H1 (cell line): ENCODE measurements around the gene ALPG. TPM values are rescaled to one million over a fixed set of nuclear protein-coding genes. Genes with fewer than 3 reads are reported as not detected.
A peak's percentile ranks its signal among the peaks of the same experiment; 100 is the strongest.

Experiments used
- CTCF ChIA-PET: fragments of 300-600 bp; sonication (Branson Sonifier 250); formaldehyde crosslinking; loops from one replicate; lab custom pipeline; 2021; ENCODE audit not compliant: partially characterized antibody; lab: Charles Lee
- POLR2A ChIA-PET: fragments of 300-600 bp; sonication (Branson Sonifier 250); formaldehyde crosslinking; loops from one replicate; lab custom pipeline; 2021; ENCODE audit warnings: inconsistent platforms; ENCODE audit not compliant: partially characterized antibody; lab: Charles Lee
- DNase-seq, 2 experiments: peaks; one replicate each; pipeline versions ENCODE4 v3.0.0 to v3.0.0-alpha.2; 2010 to 2022; ENCODE audit warnings: low spot score in 2 of 2, low read depth in 1 of 2, mixed read lengths in 1 of 2
- FAIRE-seq: peaks from 2 replicates; lab custom pipeline; 2011; peaks lifted over from hg19 to GRCh38; lab: Jason Lieb, UNC
- H2AFZ ChIP-seq: 2 replicates; pipeline ENCODE4 v1.8.1; 2012; ENCODE audit warnings: low read length, inconsistent platforms
- H2AK5ac ChIP-seq: 2 replicates; pipeline ENCODE4 v1.6.1; 2013; ENCODE audit warnings: low read depth, low read length
- H2BK120ac ChIP-seq: replicated peaks from 2 replicates; pipeline ENCODE3; 2013; ENCODE audit warnings: low read depth, low read length, inconsistent platforms
- H2BK12ac ChIP-seq: 2 replicates; pipeline ENCODE4 v1.6.1; 2013; ENCODE audit warnings: low read depth, low read length
- H2BK15ac ChIP-seq: 2 replicates; pipeline ENCODE4 v1.6.1; 2013; ENCODE audit warnings: low read length
- H2BK20ac ChIP-seq: 2 replicates; pipeline ENCODE4 v1.6.1; 2013; ENCODE audit warnings: low read length
- H2BK5ac ChIP-seq: 2 replicates; pipeline ENCODE4 v1.6.1; 2013; ENCODE audit warnings: low read depth, low read length
- H3K14ac ChIP-seq: 2 replicates; pipeline ENCODE4 v1.6.1; 2013; ENCODE audit warnings: inconsistent platforms; ENCODE audit not compliant: insufficient read length
- H3K18ac ChIP-seq: 2 replicates; pipeline ENCODE4 v1.6.1; 2013; ENCODE audit warnings: low read length; ENCODE audit errors: extremely low read depth
- H3K23ac ChIP-seq: 2 replicates; pipeline ENCODE4 v1.6.1; 2013; ENCODE audit warnings: inconsistent platforms; ENCODE audit not compliant: insufficient read length
- H3K23me2 ChIP-seq: 2 replicates; pipeline ENCODE4 v1.6.1; 2013; ENCODE audit warnings: low read depth, low read length
- H3K27ac ChIP-seq: 2 replicates; pipeline ENCODE4 v1.6.1; 2011; ENCODE audit warnings: low read depth, low read length, inconsistent platforms
- H3K27me3 ChIP-seq, 4 experiments: replicated peaks in 1 of 4; 1 replicate in 1 of 4; 2 replicates in 3 of 4; pipeline versions ENCODE4 v1.6.1 to v1.8.1; 2011 to 2013; ENCODE audit warnings: low read length in 3 of 4, mild to moderate bottlenecking in 3 of 4, inconsistent platforms in 2 of 4, mixed read lengths in 2 of 4, moderate library complexity in 1 of 4; ENCODE audit not compliant: control insufficient read depth in 3 of 4, insufficient read depth in 3 of 4; ENCODE audit errors: extremely low read depth in 1 of 4
- H3K36me3 ChIP-seq, 4 experiments: 2 replicates each; pipeline versions ENCODE4 v1.6.1 to v1.8.1; 2011 to 2013; ENCODE audit warnings: mild to moderate bottlenecking in 4 of 4, low read length in 3 of 4, moderate library complexity in 2 of 4, control low read depth in 1 of 4, inconsistent platforms in 1 of 4; ENCODE audit not compliant: insufficient read depth in 4 of 4, control insufficient read depth in 2 of 4
- H3K4ac ChIP-seq: replicated peaks from 2 replicates; pipeline ENCODE3; 2013; ENCODE audit warnings: low read length, low read depth, mixed read lengths, inconsistent platforms; ENCODE audit not compliant: insufficient read length
- H3K4me1 ChIP-seq, 4 experiments: replicated peaks in 1 of 4; 1 replicate in 1 of 4; 2 replicates in 3 of 4; pipeline versions ENCODE4 v1.6.1 to v1.8.1; 2011 to 2013; ENCODE audit warnings: low read length in 3 of 4, inconsistent platforms in 2 of 4, mixed read lengths in 1 of 4; ENCODE audit not compliant: insufficient read depth in 4 of 4, control insufficient read depth in 3 of 4
- H3K4me2 ChIP-seq, 2 experiments: 2 replicates each; pipeline versions ENCODE4 v1.6.1 to v1.8.1; 2011 to 2013; ENCODE audit warnings: low read depth in 2 of 2, low read length in 2 of 2, control low read depth in 1 of 2, inconsistent platforms in 1 of 2, mild to moderate bottlenecking in 1 of 2; ENCODE audit not compliant: insufficient read depth in 1 of 2
- H3K4me3 ChIP-seq, 4 experiments: fragments of 200-600, 300-600 bp in 1 of 4; sonication (generic), shearing (Covaris generic), sonication (Bioruptor Twin) in 1 of 4; 2 replicates each; pipeline versions ENCODE4 v1.5.1 to v1.8.1; 2011 to 2016; ENCODE audit warnings: low read length in 4 of 4, low read depth in 3 of 4, control low read depth in 2 of 4, inconsistent platforms in 2 of 4, mild to moderate bottlenecking in 2 of 4, mixed read lengths in 1 of 4, moderate library complexity in 1 of 4; ENCODE audit not compliant: insufficient read depth in 2 of 4; ENCODE audit errors: extremely low read depth in 1 of 4
- H3K56ac ChIP-seq: replicated peaks from 2 replicates; pipeline ENCODE3; 2013; ENCODE audit warnings: low read depth, mild to moderate bottlenecking, mixed read lengths, low read length, inconsistent platforms; ENCODE audit not compliant: insufficient read length
- H3K79me1 ChIP-seq: 2 replicates; pipeline ENCODE4 v1.6.1; 2013; ENCODE audit warnings: low read depth, low read length, control low read depth
- H3K79me2 ChIP-seq, 2 experiments: 2 replicates each; pipeline versions ENCODE4 v1.6.1 to v1.8.1; 2012 to 2013; ENCODE audit warnings: low read length in 2 of 2, mild to moderate bottlenecking in 2 of 2, inconsistent platforms in 1 of 2; ENCODE audit not compliant: insufficient read depth in 2 of 2, control insufficient read depth in 1 of 2
- H3K9ac ChIP-seq, 4 experiments: replicated peaks in 1 of 4; 1 replicate in 1 of 4; 2 replicates in 3 of 4; pipeline versions ENCODE4 v1.6.1 to v1.8.1; 2011 to 2013; ENCODE audit warnings: low read depth in 3 of 4, low read length in 3 of 4, control low read depth in 2 of 4, mild to moderate bottlenecking in 2 of 4, moderate library complexity in 2 of 4, inconsistent platforms in 1 of 4; ENCODE audit errors: extremely low read depth in 1 of 4
- H3K9me3 ChIP-seq, 2 experiments: 2 replicates each; pipeline versions ENCODE4 v1.6.1 to v1.8.1; 2012 to 2013; ENCODE audit warnings: mild to moderate bottlenecking in 2 of 2, moderate library complexity in 2 of 2, control low read depth in 1 of 2, inconsistent platforms in 1 of 2, low read depth in 1 of 2, low read length in 1 of 2, mixed read lengths in 1 of 2; ENCODE audit not compliant: insufficient read depth in 2 of 2
- H4K20me1 ChIP-seq, 2 experiments: replicated peaks in 1 of 2; 2 replicates each; pipeline versions ENCODE3 to v1.8.1; 2011 to 2013; ENCODE audit warnings: inconsistent platforms in 2 of 2, low read length in 2 of 2, mild to moderate bottlenecking in 1 of 2; ENCODE audit not compliant: insufficient read depth in 2 of 2, control insufficient read depth in 1 of 2
- H4K5ac ChIP-seq: 2 replicates; pipeline ENCODE4 v1.6.1; 2013; ENCODE audit warnings: low read length, low read depth, mixed read lengths, inconsistent platforms; ENCODE audit not compliant: insufficient read length
- H4K8ac ChIP-seq: 2 replicates; pipeline ENCODE4 v1.8.0; 2013; ENCODE audit warnings: mild to moderate bottlenecking, moderate library complexity, low read length, inconsistent platforms; ENCODE audit not compliant: insufficient read depth; ENCODE audit errors: extremely low read depth
- H4K91ac ChIP-seq: replicated peaks from 2 replicates; pipeline ENCODE3; 2013; ENCODE audit warnings: low read length, mixed read lengths, inconsistent platforms; ENCODE audit not compliant: insufficient read length
- CBX5 ChIP-seq: fragments of 300-800, 300-1000 bp; sonication (generic); IDR thresholded peaks from 2 replicates; pipeline ENCODE4 v1.7.1; 2016; ENCODE audit warnings: antibody characterized with exemption, low read length, low read depth
- CBX8 ChIP-seq: fragments of 300-800, 300-1000 bp; sonication (generic); IDR thresholded peaks from 2 replicates; pipeline ENCODE4 v1.7.1; 2016; ENCODE audit warnings: low read depth, low read length, borderline replicate concordance
- CTBP2 ChIP-seq: IDR thresholded peaks from 2 replicates; pipeline ENCODE4 v1.7.0; 2011; ENCODE audit warnings: borderline replicate concordance, mild to moderate bottlenecking, moderate library complexity, mixed read lengths, low read length; ENCODE audit not compliant: insufficient read depth, insufficient read length
- CTCF ChIP-seq, 3 experiments: IDR thresholded peaks; 1 replicate in 2 of 3; 2 replicates in 1 of 3; pipeline versions ENCODE4 v1.5.1 to v1.6.1; 2011; ENCODE audit warnings: low read length in 3 of 3, mild to moderate bottlenecking in 3 of 3, inconsistent platforms in 2 of 3, low read depth in 1 of 3, moderate library complexity in 1 of 3; ENCODE audit not compliant: insufficient read depth in 1 of 3; ENCODE audit errors: control extremely low read depth in 1 of 3
- GABPA ChIP-seq: IDR thresholded peaks from 2 replicates; pipeline ENCODE4 v1.6.1; 2011; ENCODE audit warnings: mild to moderate bottlenecking, low read length, moderate library complexity, borderline replicate concordance; ENCODE audit not compliant: insufficient read depth
- POLR2A ChIP-seq, 2 experiments: IDR thresholded peaks; 1 replicate in 1 of 2; 2 replicates in 1 of 2; pipeline ENCODE4 v1.6.1; 2011; ENCODE audit warnings: low read depth in 2 of 2, low read length in 2 of 2, mild to moderate bottlenecking in 2 of 2; ENCODE audit errors: control extremely low read depth in 1 of 2
- RXRA ChIP-seq: IDR thresholded peaks from 2 replicates; pipeline ENCODE4 v1.6.1; 2011; ENCODE audit warnings: low read depth, mild to moderate bottlenecking, low read length, moderate library complexity; ENCODE audit not compliant: insufficient read depth
- SIX5 ChIP-seq: IDR thresholded peaks from 2 replicates; pipeline ENCODE4 v1.6.1; 2011; ENCODE audit warnings: mild to moderate bottlenecking, low read depth, low read length
- WGBS, 2 experiments: shearing (Covaris generic) in 1 of 2; methylation state at CpG; one replicate each; pipeline versions ENCODE4 v1.1.6 to v1.1.7; 2013 to 2015; ENCODE audit warnings: low lambda C conversion rate in 2 of 2, mixed read lengths in 2 of 2, inconsistent platforms in 1 of 2, low coverage in 1 of 2, missing lambda C conversion rate in 1 of 2; ENCODE audit not compliant: insufficient replicate concordance in 2 of 2, insufficient coverage in 1 of 2, insufficient read length in 1 of 2; ENCODE audit errors: extremely low coverage in 1 of 2, missing lambda C conversion rate in 1 of 2; 5-methylcytosine and 5-hydroxymethylcytosine counted together
- polyA plus RNA-seq, 7 experiments: library from polyadenylated mRNA; depleted of rRNA in 3 of 7; stranded (reverse) in 5 of 7; unstranded in 2 of 7; fragments of >200 nt in 5 of 7; fragments of 200-250 nt in 2 of 7; gene quantifications; 1 replicate in 5 of 7; 2 replicates in 1 of 7; 4 replicates in 1 of 7; pipeline versions ENCODE4 v1.2.1 to v1.2.3, GENCODE V29; 2011 to 2013; ENCODE audit warnings: missing spikeins in 2 of 7, mixed read lengths in 2 of 7
- total RNA-seq: library from RNA; stranded (reverse); fragmentation: NEBNext Ultra II Directional; extraction: Animal tissue kit (Norgen Biotek cat#: 25700); gene quantifications from 2 replicates; pipeline ENCODE4 v1.2.1, GENCODE V29; 2021

Gene ALPG
- total and polyA plus RNA-seq, 2 of the 8 experiments (the other 6 are each of a cell fraction or from before 2014, with no cell fraction given): 0.56 to 2.1 TPM

GRCh38 chr2:232432598-232433184, 26.0 kb downstream of the ALPG start:
- H3K9ac ChIP-seq: no peak overlapping the region
- no peak overlapping the region for H3K56ac ChIP-seq
- H3K14ac ChIP-seq: no peak overlapping the region
- H3K79me2 ChIP-seq: no peaks in the 10 kb centered on the region
- H3K9me3 ChIP-seq: no peaks in the 10 kb centered on the region
- H3K23ac ChIP-seq: no peak overlapping the region
- H2AK5ac ChIP-seq: no peak overlapping the region
- no peaks in the 10 kb centered on the region for H3K36me3 ChIP-seq
- H2AFZ ChIP-seq: 0 out of 2 replicates have a peak overlapping the region, but pooled peaks have one; percentile 87
- DNase-seq: peak in 1 of 2 experiments; percentile 87
- H2BK20ac ChIP-seq: peak overlapping the region; percentile 90; the same call in 1 of the 2 replicates
- ChIA-PET CTCF (interaction anchor here (0.6 to 6.8 kb wide), 18 partner anchors 12 to 532 kb away, joined by 3 to 82 read pairs (median 4); partner anchors contain the start of gene ALPP), POLR2A (interaction anchor here (1.0 to 2.5 kb wide), 5 partner anchors 12 to 32 kb away, joined by 3 to 12 read pairs (median 5); no protein-coding TSS in a partner anchor)
- H3K23me2 ChIP-seq: no peaks in the 10 kb centered on the region
- peaks cover 0 to 2% (median 0%) of the 10 kb centered on the region in 4 experiments; a peak in 1 of 7 replicates for H3K27me3 ChIP-seq
- H2BK5ac ChIP-seq: peak overlapping the region; percentile 81; the same call in 1 of the 2 replicates
- H2BK12ac ChIP-seq: peak overlapping the region; percentile 92; the same call in 1 of the 2 replicates
- no peak overlapping the region for H3K4me2 ChIP-seq
- no peak overlapping the region for H2BK120ac ChIP-seq
- H3K4me3 ChIP-seq: no peak overlapping the region
- peak overlapping the region; percentile 65 for H4K5ac ChIP-seq
- peak overlapping the region; percentile 87 for H3K18ac ChIP-seq
- WGBS, 2 experiments: 49% methylated on average over 16 of the region's 16 CpGs; no CpG with 5 or more reads in 1 of the 2 experiments
- no peak overlapping the region for H4K91ac ChIP-seq
- H4K20me1 ChIP-seq: no peaks in the 10 kb centered on the region
- peak overlapping the region; percentile 53 for H3K4ac ChIP-seq
- FAIRE-seq: peak; percentile 81
- peak overlapping the region; percentile 87 for H4K8ac ChIP-seq
- peak overlapping the region; percentile 27; the same call in 1 of the 2 replicates for H3K27ac ChIP-seq
- no peaks in the 10 kb centered on the region for H3K79me1 ChIP-seq
- peaks cover 0 to 9% (median 7%) of the 10 kb centered on the region in 4 experiments; a peak in 6 of 7 replicates for H3K4me1 ChIP-seq
- H2BK15ac ChIP-seq: 0 out of 2 replicates have a peak overlapping the region, but pooled peaks have one; percentile 95
- TF ChIP-seq RXRA (no peak), CBX5 (no peak), CTCF (IDR thresholded peaks at IDR 0.05; ENCODE audit: control extremely low read depth in 1 of 3, insufficient read depth in 1 of 3, low read depth in 1 of 3, low read length in 3 of 3) (peak in 2 of 3 experiments; percentile 50 to 78; a peak in 2 of 4 replicates), SIX5 (no peak), CTBP2 (no peak), POLR2A (IDR thresholded peaks at IDR 0.05; ENCODE audit: control extremely low read depth in 1 of 2, low read depth in 2 of 2, low read length in 2 of 2) (no peak), CBX8 (no peak), GABPA (no peak)
